Esophagus muscularis mucosa (tissue), 4 donors: ENCODE results near the gene PRSS38. TPM values are rescaled to one million over a fixed set of nuclear protein-coding genes. Genes with fewer than 3 reads are reported as not detected.

Experiments used
- DNase-seq: peaks from one replicate; pipeline ENCODE4 v3.0.0-alpha.2; 2017; ENCODE audit errors: extremely low spot score
- H3K27ac ChIP-seq, 4 donors: fragments of 200-600 bp; sonication (generic); replicated peaks in 1 of 4; 1 replicate in 3 of 4; 2 replicates in 1 of 4; pipeline ENCODE4 v1.5.1; 2016 to 2019; ENCODE audit warnings: mild to moderate bottlenecking in 1 of 4
- H3K27me3 ChIP-seq, 4 donors: fragments of 200-600 bp; sonication (generic); one replicate each; pipeline versions ENCODE4 v1.5.1 to v1.6.0; 2016 to 2019
- H3K36me3 ChIP-seq, 4 donors: fragments of 200-600 bp; sonication (generic); one replicate each; pipeline ENCODE4 v1.5.1; 2016 to 2019
- H3K4me1 ChIP-seq, 4 donors: fragments of 200-600 bp; sonication (generic); one replicate each; pipeline ENCODE4 v1.5.1; 2016 to 2019
- H3K4me3 ChIP-seq, 4 donors: fragments of 200-600 bp; sonication (generic); 1 replicate in 2 of 4; 2 replicates in 2 of 4; pipeline ENCODE4 v1.5.1; 2016 to 2019; ENCODE audit warnings: mild to moderate bottlenecking in 4 of 4, moderate library complexity in 1 of 4
- H3K9me3 ChIP-seq, 4 donors: fragments of 200-600 bp; sonication (generic); 1 replicate in 3 of 4; 2 replicates in 1 of 4; pipeline ENCODE4 v1.5.1; 2016 to 2019
- EP300 ChIP-seq: sonication (generic); formaldehyde crosslinking; IDR thresholded peaks from one replicate; pipeline ENCODE4 v1.6.1; 2017; ENCODE audit warnings: antibody characterized with exemption
- POLR2A ChIP-seq: fragments of 450-650 bp; IDR thresholded peaks from one replicate; pipeline ENCODE4 v1.6.1; 2017; ENCODE audit warnings: antibody characterized with exemption, moderate library complexity, mild to moderate bottlenecking, low read depth
- POLR2AphosphoS5 ChIP-seq, 2 donors: sonication (generic); formaldehyde crosslinking; IDR thresholded peaks; one replicate each; pipeline ENCODE4 v1.6.1; 2017; ENCODE audit warnings: antibody characterized with exemption in 2 of 2
- WGBS: methylation state at CpG from one replicate; pipeline ENCODE4 v1.1.5; 2018; 5-methylcytosine and 5-hydroxymethylcytosine counted together
- intact Hi-C: fragments of 100-400 bp; cut with DNase I; formaldehyde crosslinking; loops from one replicate; pipeline ENCODE4 v1.15.1; 2023
- total RNA-seq, 4 donors: library from RNA; depleted of rRNA; stranded (reverse); fragments of >200 nt; gene quantifications; one replicate each; pipeline versions ENCODE4 v1.1.0 to v1.2.1, GENCODE V29; 2016
- TF ChIP-seq, protein P1 (sequence below), 3 experiments: fragments of 200-600 bp in 2 of 3; fragments of 450-650 bp in 1 of 3; sonication (generic) in 2 of 3; IDR thresholded peaks; one replicate each; pipeline ENCODE4 v1.5.1; 2017 to 2019; ENCODE audit warnings: antibody characterized with exemption in 3 of 3, mild to moderate bottlenecking in 2 of 3, moderate library complexity in 1 of 3

The PRSS38 gene
- total RNA-seq, 4 donors from 2014 or later = not detected

DNA sequence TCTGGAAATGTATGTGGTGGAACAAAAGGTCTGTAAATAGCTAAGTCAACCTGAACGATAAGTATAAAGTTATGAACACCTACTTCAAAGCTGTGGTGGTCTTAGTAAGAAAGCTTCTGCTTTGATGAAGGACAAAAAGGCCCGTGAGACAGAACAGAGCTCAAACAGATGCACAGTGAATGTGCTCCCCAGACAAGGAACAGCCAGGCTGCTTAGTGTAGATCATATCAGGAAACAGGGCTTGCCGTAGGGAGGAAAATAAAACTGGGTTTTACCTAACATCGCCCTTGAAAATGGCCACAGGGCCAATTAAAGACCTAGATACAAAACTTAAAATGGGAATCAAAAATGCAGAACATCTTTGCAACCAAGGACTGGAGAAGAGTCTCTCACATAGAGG, 40.2 kb downstream of the PRSS38 start:
- H3K4me1 ChIP-seq = no peaks in the 10 kb centered on the region
- no peaks in the 10 kb centered on the region for H3K9me3 ChIP-seq
- peaks cover 0 to 8% (median 0%) of the 10 kb centered on the region in 4 donors for H3K27me3 ChIP-seq
- no peak overlapping the region for H3K4me3 ChIP-seq
- H3K36me3 ChIP-seq = no peaks in the 10 kb centered on the region
- DNase-seq = no peak
- WGBS = 90% methylated on average over 4 of the region's 4 CpGs
- intact Hi-C loops = no loop called here
- TF ChIP-seq, protein P1, sequence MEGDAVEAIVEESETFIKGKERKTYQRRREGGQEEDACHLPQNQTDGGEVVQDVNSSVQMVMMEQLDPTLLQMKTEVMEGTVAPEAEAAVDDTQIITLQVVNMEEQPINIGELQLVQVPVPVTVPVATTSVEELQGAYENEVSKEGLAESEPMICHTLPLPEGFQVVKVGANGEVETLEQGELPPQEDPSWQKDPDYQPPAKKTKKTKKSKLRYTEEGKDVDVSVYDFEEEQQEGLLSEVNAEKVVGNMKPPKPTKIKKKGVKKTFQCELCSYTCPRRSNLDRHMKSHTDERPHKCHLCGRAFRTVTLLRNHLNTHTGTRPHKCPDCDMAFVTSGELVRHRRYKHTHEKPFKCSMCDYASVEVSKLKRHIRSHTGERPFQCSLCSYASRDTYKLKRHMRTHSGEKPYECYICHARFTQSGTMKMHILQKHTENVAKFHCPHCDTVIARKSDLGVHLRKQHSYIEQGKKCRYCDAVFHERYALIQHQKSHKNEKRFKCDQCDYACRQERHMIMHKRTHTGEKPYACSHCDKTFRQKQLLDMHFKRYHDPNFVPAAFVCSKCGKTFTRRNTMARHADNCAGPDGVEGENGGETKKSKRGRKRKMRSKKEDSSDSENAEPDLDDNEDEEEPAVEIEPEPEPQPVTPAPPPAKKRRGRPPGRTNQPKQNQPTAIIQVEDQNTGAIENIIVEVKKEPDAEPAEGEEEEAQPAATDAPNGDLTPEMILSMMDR (IDR thresholded peaks at IDR 0.05) = no peak
- TF ChIP-seq POLR2A = no peak
- no peak for TF ChIP-seq EP300
- no peak for TF ChIP-seq POLR2AphosphoS5 (IDR thresholded peaks at IDR 0.05)
- H3K27ac ChIP-seq = no peak overlapping the region

DNA sequence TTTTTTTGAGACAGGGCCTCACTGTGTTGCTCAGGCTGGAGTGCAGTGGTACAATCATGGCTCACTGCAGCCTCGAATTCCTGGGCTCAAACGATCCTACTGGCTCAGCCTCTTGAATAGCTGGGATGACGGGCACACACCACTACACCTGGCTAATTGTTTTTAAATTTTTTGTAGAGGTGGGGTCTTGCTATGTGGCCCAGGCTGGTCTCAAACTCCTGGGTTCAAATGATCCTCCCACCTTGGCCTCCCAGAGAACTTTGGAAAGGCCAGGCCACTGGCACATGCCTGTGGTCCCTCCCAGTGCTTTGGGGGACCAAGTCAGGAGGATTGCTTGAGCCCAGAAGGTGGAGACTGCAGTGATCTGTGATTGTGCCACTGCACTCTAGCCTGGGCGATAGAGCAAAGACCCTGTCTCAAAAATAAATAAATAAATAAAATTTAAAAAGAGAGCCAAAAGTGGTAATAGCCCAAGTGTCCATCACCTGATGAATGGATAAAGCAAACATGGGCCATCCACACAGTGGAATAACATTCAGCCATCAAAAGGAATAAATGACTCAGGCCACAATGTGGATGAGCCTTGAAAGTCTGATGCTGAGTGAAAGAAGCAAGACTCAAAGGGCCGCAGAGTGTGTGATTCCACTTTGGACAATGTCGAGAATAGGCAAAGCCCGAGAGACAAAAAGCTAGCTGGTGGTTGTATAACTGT, 40.8 kb downstream of the PRSS38 start:
- H3K9me3 ChIP-seq = no peaks in the 10 kb centered on the region
- no peak overlapping the region for H3K27ac ChIP-seq
- H3K4me1 ChIP-seq = no peaks in the 10 kb centered on the region
- DNase-seq = no peak
- TF ChIP-seq EP300 (no peak), POLR2AphosphoS5 (IDR thresholded peaks at IDR 0.05) (no peak), POLR2A (no peak)
- TF ChIP-seq, protein P1 (IDR thresholded peaks at IDR 0.05) = no peak
- 90% methylated on average over 7 of the region's 7 CpGs for WGBS
- H3K36me3 ChIP-seq = no peaks in the 10 kb centered on the region
- intact Hi-C loops = no loop called here
- peaks cover 0 to 8% (median 0%) of the 10 kb centered on the region in 4 donors for H3K27me3 ChIP-seq
- H3K4me3 ChIP-seq = no peak overlapping the region

GRCh38 chr1:227864882-227865281, 49.4 kb downstream of the PRSS38 start:
- Histone ChIP-seq H3K36me3 (no peaks in the 10 kb centered on the region), H3K4me1 (no peaks in the 10 kb centered on the region), H3K4me3 (no peak overlapping the region), H3K27ac (no peak overlapping the region), H3K27me3 (no peaks in the 10 kb centered on the region), H3K9me3 (peaks cover 0 to 19% (median 11%) of the 10 kb centered on the region in 4 donors)
- intact Hi-C loops = no loop called here
- DNase-seq = no peak
- TF ChIP-seq EP300 = no peak
- no peak for TF ChIP-seq POLR2A
- TF ChIP-seq, protein P1 (IDR thresholded peaks at IDR 0.05) = no peak
- no peak for TF ChIP-seq POLR2AphosphoS5 (IDR thresholded peaks at IDR 0.05)

- Histone ChIP-seq H3K9me3 (peaks cover 0 to 15% (median 9%) of the 10 kb centered on the region in 4 donors), H3K27ac (no peak overlapping the region), H3K4me1 (no peaks in the 10 kb centered on the region), H3K36me3 (no peaks in the 10 kb centered on the region), H3K4me3 (no peak overlapping the region), H3K27me3 (no peaks in the 10 kb centered on the region)
- intact Hi-C loops = no loop called here
- WGBS = 77% methylated on average over 5 of the region's 5 CpGs
- no peak for DNase-seq
- TF ChIP-seq, protein P1 (IDR thresholded peaks at IDR 0.05) = no peak
Measured at GRCh38 chr1:227869279-227869842, 53.9 kb downstream of the PRSS38 start.
